ENCODE measurements around the gene HEPHL1.
"Not testable (repeated sequence)": the region's sequence is repeated elsewhere in the genome, so short reads cannot be mapped to it uniquely, and the experiment has no call there.

DNA sequence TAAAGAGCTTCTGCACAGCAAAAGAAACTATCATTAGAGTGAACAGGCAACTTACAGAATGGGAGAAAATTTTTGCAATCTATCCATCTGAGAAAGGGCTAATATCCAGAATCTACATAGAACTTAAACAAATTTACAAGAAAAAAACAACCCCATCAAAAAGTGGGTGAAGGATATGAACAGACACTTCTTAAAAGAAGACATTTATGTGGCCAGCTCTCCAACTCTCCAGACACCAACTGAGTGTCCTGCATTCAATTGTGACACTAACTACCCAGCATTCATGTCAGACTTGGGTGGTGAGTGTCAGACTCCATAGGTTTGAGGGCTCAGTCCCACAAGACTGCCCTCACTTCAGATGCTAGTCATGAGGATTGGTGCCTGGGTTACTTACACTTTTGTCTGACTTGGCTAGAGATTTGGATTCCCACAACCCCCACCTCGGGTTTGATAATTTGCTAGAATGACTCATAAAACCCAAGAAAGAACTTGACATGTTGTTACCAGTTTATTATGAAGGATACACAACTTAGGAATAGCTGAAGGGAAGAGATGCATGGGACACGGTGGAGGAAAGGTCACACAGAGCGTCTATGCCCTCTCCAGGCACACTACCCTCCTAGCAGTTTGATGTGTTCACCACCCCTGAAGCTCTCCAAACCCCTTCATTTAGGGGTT, 44.4 kb upstream of the HEPHL1 start:
- TF ChIP-seq POLR2AphosphoS5 (IDR thresholded peaks at IDR 0.05); EP300 (IDR thresholded peaks at IDR 0.05; ENCODE audit: low read depth); POLR2A (IDR thresholded peaks at IDR 0.05): not testable (repeated sequence)
- TF ChIP-seq, protein P1, sequence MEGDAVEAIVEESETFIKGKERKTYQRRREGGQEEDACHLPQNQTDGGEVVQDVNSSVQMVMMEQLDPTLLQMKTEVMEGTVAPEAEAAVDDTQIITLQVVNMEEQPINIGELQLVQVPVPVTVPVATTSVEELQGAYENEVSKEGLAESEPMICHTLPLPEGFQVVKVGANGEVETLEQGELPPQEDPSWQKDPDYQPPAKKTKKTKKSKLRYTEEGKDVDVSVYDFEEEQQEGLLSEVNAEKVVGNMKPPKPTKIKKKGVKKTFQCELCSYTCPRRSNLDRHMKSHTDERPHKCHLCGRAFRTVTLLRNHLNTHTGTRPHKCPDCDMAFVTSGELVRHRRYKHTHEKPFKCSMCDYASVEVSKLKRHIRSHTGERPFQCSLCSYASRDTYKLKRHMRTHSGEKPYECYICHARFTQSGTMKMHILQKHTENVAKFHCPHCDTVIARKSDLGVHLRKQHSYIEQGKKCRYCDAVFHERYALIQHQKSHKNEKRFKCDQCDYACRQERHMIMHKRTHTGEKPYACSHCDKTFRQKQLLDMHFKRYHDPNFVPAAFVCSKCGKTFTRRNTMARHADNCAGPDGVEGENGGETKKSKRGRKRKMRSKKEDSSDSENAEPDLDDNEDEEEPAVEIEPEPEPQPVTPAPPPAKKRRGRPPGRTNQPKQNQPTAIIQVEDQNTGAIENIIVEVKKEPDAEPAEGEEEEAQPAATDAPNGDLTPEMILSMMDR (IDR thresholded peaks at IDR 0.05), result not testable (repeated sequence)
